GM23338 (cell line): ENCODE results near the gene CNTN5. TPM values are rescaled to one million over a fixed set of nuclear protein-coding genes. Genes with fewer than 3 reads are reported as not detected.

Source experiments
- CREB1 ChIP-seq: fragments of 250-450 bp; sonication (Bioruptor Pico); IDR thresholded peaks from 2 replicates; pipeline ENCODE4 v1.5.0; 2020; ENCODE audit warnings: low read depth, mild to moderate bottlenecking, moderate library complexity
- EZH2phosphoT487 ChIP-seq: fragments of 200-600 bp; sonication (generic); IDR thresholded peaks from one replicate; pipeline ENCODE4 v1.8.1; 2018; ENCODE audit warnings: antibody characterized with exemption; ENCODE audit not compliant: unreplicated experiment
- NANOG ChIP-seq: IDR thresholded peaks from 2 replicates; pipeline ENCODE4 v1.6.1; 2016; ENCODE audit warnings: antibody characterized with exemption, borderline replicate concordance
- STAT1 ChIP-seq: IDR thresholded peaks from one replicate; pipeline ENCODE4 v1.6.1; 2016; ENCODE audit warnings: antibody characterized with exemption; ENCODE audit not compliant: unreplicated experiment
- ZNF114 ChIP-seq: fragments of 250-450 bp; sonication (Bioruptor Pico); IDR thresholded peaks from 2 replicates; pipeline ENCODE4 v1.5.0; 2020; ENCODE audit warnings: mild to moderate bottlenecking, moderate library complexity
- ZNF331 ChIP-seq: fragments of 250-450 bp; sonication (Bioruptor Pico); IDR thresholded peaks from 2 replicates; pipeline ENCODE4 v1.5.0; 2020; ENCODE audit warnings: low read depth, mild to moderate bottlenecking, moderate library complexity
- polyA plus RNA-seq: library from polyadenylated mRNA; unstranded; fragments of >200 nt; fragmentation: Nextera tagmentation; extraction: Ambion mirVana; gene quantifications from 2 replicates; pipeline ENCODE4 v1.2.1, GENCODE V29; 2016
- total RNA-seq: library from RNA; depleted of rRNA; stranded (reverse); fragments of >200 nt; shearing (Covaris generic); gene quantifications from 2 replicates; pipeline ENCODE4 v1.2.3, GENCODE V29; 2014
- TF ChIP-seq, protein P1 (sequence below): fragments of 250-450 bp; sonication (Bioruptor Pico); IDR thresholded peaks from 2 replicates; pipeline ENCODE4 v1.5.0; 2020; ENCODE audit warnings: mild to moderate bottlenecking, moderate library complexity
- TF ChIP-seq, protein P2 (sequence below): IDR thresholded peaks from one replicate; pipeline ENCODE4 v1.6.1; 2018; ENCODE audit warnings: antibody characterized with exemption; ENCODE audit not compliant: unreplicated experiment

Gene CNTN5
- total and polyA plus RNA-seq, 2 experiments from 2014 or later: not detected

DNA sequence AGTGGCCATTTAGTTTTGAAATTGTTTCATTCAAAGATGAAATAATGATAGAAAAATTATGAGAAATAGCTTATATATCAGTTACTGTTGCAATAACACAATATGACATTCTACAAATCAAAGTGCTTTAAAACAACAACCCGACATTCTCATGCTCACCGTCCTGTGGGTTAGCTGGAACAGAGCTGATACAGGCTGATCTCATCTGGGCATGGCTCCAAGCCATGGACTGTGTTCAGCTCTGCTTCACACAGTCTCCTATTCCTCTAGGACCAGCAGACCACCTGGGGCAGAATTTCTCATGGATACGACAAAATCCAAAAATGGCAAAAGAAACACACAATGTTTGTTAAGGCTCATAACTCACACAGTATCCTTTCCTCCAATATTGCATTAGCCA lies 178.6 kb downstream of the CNTN5 start (continued):
- TF ChIP-seq, protein P1, sequence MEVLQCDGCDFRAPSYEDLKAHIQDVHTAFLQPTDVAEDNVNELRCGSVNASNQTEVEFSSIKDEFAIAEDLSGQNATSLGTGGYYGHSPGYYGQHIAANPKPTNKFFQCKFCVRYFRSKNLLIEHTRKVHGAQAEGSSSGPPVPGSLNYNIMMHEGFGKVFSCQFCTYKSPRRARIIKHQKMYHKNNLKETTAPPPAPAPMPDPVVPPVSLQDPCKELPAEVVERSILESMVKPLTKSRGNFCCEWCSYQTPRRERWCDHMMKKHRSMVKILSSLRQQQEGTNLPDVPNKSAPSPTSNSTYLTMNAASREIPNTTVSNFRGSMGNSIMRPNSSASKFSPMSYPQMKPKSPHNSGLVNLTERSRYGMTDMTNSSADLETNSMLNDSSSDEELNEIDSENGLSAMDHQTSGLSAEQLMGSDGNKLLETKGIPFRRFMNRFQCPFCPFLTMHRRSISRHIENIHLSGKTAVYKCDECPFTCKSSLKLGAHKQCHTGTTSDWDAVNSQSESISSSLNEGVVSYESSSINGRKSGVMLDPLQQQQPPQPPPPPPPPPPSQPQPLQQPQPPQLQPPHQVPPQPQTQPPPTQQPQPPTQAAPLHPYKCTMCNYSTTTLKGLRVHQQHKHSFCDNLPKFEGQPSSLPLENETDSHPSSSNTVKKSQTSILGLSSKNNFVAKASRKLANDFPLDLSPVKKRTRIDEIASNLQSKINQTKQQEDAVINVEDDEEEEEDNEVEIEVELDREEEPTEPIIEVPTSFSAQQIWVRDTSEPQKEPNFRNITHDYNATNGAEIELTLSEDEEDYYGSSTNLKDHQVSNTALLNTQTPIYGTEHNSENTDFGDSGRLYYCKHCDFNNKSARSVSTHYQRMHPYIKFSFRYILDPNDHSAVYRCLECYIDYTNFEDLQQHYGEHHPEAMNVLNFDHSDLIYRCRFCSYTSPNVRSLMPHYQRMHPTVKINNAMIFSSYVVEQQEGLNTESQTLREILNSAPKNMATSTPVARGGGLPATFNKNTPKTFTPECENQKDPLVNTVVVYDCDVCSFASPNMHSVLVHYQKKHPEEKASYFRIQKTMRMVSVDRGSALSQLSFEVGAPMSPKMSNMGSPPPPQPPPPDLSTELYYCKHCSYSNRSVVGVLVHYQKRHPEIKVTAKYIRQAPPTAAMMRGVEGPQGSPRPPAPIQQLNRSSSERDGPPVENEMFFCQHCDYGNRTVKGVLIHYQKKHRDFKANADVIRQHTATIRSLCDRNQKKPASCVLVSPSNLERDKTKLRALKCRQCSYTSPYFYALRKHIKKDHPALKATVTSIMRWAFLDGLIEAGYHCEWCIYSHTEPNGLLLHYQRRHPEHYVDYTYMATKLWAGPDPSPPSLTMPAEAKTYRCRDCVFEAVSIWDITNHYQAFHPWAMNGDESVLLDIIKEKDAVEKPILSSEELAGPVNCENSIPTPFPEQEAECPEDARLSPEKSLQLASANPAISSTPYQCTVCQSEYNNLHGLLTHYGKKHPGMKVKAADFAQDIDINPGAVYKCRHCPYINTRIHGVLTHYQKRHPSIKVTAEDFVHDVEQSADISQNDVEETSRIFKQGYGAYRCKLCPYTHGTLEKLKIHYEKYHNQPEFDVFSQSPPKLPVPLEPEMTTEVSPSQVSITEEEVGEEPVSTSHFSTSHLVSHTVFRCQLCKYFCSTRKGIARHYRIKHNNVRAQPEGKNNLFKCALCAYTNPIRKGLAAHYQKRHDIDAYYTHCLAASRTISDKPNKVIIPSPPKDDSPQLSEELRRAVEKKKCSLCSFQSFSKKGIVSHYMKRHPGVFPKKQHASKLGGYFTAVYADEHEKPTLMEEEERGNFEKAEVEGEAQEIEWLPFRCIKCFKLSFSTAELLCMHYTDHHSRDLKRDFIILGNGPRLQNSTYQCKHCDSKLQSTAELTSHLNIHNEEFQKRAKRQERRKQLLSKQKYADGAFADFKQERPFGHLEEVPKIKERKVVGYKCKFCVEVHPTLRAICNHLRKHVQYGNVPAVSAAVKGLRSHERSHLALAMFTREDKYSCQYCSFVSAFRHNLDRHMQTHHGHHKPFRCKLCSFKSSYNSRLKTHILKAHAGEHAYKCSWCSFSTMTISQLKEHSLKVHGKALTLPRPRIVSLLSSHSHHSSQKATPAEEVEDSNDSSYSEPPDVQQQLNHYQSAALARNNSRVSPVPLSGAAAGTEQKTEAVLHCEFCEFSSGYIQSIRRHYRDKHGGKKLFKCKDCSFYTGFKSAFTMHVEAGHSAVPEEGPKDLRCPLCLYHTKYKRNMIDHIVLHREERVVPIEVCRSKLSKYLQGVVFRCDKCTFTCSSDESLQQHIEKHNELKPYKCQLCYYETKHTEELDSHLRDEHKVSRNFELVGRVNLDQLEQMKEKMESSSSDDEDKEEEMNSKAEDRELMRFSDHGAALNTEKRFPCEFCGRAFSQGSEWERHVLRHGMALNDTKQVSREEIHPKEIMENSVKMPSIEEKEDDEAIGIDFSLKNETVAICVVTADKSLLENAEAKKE (CRISPR knock-in tag): no peak
- TF ChIP-seq EZH2phosphoT487 (no peak), CREB1 (CRISPR knock-in tag) (no peak), ZNF114 (CRISPR knock-in tag) (no peak), STAT1 (no peak), ZNF331 (CRISPR knock-in tag) (no peak), NANOG (no peak)
- TF ChIP-seq, protein P2, sequence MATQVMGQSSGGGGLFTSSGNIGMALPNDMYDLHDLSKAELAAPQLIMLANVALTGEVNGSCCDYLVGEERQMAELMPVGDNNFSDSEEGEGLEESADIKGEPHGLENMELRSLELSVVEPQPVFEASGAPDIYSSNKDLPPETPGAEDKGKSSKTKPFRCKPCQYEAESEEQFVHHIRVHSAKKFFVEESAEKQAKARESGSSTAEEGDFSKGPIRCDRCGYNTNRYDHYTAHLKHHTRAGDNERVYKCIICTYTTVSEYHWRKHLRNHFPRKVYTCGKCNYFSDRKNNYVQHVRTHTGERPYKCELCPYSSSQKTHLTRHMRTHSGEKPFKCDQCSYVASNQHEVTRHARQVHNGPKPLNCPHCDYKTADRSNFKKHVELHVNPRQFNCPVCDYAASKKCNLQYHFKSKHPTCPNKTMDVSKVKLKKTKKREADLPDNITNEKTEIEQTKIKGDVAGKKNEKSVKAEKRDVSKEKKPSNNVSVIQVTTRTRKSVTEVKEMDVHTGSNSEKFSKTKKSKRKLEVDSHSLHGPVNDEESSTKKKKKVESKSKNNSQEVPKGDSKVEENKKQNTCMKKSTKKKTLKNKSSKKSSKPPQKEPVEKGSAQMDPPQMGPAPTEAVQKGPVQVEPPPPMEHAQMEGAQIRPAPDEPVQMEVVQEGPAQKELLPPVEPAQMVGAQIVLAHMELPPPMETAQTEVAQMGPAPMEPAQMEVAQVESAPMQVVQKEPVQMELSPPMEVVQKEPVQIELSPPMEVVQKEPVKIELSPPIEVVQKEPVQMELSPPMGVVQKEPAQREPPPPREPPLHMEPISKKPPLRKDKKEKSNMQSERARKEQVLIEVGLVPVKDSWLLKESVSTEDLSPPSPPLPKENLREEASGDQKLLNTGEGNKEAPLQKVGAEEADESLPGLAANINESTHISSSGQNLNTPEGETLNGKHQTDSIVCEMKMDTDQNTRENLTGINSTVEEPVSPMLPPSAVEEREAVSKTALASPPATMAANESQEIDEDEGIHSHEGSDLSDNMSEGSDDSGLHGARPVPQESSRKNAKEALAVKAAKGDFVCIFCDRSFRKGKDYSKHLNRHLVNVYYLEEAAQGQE: no peak
